CD4-positive, alpha-beta T cell treated with Interleukin-17A for 1 hour (primary cell): Measurements from ENCODE around the gene TVP23A.
"Not testable (repeated sequence)": the region's sequence is repeated elsewhere in the genome, so short reads cannot be mapped to it uniquely, and the experiment has no call there.

ENCODE experiments used
- DNase-seq: peaks from one replicate; pipeline ENCODE4 v3.0.0-alpha.2; 2020

Gene TVP23A

DNA sequence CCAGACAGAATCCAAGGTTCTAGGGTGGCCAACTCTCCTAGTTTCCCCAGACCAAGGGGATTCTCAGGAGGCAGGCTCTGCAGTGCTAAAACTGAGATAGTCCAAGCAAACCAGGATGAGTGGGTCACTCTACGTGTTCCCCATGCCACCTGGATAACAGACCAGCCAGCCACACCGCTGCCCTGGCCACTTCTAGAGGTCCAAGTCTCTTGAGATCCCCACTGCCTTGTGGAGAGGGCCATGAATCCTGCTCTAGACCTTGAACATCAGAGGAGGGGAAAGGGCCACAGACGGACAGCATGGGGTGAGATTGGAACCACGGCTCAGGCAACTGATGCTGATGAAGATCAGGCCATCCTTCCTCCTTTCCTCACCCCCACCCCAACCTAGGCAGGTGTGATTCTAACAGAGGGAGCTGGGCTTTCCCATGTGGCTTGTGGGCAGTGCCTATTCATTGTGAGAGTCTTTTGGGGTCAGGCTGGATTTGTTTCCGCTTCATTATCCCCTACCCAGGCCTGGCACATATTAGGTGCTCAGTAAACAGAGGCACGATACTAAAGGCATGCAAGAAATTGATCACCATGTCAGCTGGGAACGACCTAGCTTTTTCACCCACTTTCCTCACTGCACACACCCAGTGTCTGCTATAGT lies 16.8 kb upstream of the TVP23A start:
- no peak for DNase-seq

DNA sequence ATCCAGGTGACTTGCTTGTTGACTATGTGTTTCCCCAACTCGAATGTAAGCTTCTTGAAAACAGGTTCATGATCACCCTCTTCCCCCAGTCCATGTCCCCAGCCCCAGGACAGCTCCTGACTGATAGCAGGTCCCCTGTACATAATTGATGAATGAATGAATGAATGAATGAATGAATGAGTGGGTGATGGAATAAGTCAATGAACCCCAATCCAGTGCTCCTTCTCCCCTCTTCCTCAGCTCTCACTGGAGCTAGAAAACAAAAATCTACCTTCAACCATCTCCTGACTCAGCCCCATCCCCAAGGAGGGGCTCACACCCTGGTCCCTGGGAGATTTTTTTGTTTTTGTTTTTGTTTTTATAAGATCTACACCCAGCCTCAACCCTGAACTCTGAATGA lies 16.2 kb upstream of the TVP23A start:
- no peak for DNase-seq

DNA sequence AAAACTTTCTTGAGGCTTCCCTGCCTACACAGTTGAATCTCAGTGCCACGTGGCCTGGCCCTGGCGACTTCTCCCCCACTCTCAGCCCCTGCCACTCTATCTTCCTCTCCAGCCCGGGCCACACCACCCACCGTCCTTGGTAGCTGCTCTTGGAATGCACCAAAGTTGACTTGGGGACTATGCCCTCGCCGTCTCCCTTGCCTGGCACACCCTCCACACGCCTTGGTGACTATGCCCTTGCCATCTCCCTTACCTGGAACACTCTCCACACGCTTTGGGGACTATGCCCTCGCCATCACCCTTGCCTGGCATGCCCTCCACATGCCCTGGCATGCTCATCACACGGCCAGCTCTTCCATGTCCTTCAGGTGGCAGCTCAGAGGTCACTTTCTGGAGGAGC lies 15.5 kb upstream of the TVP23A start:
- DNase-seq: no peak

DNA sequence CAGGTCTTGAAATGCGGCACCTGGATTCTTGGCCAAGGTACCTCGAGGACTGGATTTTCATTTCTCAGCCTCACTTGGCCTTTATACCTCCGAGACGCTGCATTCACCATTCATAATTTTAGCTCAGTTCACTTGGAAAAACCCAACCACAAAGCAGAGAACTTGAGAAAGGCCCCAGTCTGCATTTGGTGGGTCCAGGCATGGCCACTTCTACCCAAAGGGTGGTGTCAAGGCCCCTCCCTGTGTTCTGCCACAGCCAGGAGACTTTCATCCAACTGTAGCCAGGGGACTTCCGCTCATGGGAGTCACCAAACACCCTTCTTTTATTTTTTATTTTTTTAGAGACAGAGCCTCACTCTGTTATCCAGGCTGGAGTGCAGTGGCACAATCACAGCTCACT lies 14.7 kb upstream of the TVP23A start:
- DNase-seq: no peak

DNA sequence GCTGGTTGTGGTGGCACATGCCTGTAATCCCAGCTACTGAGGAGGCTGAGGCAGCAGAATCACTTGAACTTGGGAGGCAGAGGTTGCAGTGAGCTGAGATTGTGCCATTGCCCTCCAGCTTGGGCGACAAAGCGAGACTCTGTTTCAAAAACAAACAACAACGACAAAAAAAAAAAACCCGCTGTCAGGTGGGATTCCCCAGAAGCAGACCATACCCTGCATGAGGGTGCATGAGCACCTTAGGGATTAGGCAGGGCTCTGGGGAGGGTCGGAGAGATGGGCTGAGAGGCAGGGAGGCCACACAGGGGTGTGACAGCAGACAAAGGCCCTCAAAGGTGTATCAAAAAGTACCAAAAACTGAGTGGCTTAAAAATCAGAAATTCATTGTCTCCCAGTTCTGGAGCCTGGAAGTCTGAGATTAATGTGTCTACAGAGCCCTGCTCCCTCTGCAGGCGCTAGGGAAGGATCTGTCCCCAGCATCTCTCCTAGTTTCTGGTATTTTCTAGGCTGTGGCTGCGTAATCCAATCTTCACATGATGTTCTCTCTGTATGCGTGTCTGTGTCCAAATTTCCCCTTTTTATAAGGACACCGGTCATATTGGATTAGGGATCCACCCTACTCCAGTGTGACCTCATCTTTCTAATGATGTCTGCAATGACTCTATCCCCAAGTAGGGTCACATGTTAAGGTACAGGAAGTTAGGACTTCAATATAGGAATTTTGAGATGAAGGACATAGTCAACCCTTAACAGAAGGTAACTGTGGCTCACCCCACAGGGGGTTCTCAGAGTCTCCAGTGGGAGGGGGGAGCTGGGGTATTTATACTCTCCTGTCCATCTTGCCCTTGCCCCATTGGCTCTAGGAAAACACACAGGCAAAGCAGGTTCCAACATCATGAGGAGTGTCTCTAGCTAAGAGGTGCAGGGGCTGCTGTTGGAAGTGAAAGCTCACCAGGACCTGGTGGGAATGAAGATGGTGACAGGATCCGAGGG lies 13.6 kb upstream of the TVP23A start:
- no peak for DNase-seq

DNA sequence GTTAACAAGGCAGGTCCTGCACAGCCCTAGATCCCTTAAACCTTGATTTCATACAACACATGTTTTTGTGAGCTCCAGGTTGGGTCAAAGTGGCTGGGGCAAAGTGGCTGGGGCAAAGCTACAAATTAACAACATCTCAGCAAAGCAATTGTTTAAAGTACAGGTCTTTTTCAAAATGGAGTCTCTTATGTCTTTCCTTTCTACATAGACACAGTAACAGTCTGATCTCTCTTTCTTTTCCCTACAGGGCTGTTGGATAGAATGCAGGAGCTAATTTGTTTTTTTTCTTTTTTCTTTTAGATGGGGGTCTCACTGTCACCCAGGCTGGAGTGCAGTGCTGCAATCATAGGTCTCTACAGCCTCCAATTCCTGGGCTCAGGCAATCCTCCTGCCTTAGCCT lies 11.6 kb upstream of the TVP23A start:
- DNase-seq: not testable (repeated sequence)

DNA sequence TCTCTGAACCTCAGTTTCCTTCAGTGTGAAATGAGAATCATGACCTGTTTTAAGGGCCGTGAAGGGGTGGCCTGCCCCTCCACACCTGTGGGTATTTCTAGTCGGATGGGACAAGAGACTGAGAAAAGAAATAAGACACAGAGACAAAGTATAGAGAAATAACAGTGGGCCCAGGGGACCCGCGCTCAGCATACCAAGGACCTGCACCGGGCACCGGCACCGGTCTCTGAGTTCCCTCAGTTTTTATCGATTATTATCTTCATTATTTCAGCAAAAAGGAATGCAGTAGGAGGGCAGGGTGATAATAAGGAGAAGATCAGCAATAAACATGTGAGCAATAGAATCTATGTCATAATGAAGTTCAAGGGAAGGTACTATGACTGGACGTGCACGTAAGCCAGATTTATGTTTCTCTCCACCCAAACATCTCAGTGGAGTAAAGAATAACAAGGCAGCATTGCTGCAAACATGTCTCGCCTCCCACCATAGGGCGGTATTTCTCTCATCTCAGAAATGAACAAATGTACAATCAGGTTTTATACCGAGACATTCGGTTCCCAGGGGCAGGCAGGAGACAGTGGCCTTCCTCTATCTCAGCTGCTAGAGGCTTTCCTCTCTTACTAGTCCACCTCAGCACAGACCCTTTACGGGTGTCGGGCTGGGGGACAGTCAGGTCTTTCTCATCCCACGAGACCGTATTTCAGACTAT lies 10.9 kb upstream of the TVP23A start:
- not testable (repeated sequence) for DNase-seq

DNA sequence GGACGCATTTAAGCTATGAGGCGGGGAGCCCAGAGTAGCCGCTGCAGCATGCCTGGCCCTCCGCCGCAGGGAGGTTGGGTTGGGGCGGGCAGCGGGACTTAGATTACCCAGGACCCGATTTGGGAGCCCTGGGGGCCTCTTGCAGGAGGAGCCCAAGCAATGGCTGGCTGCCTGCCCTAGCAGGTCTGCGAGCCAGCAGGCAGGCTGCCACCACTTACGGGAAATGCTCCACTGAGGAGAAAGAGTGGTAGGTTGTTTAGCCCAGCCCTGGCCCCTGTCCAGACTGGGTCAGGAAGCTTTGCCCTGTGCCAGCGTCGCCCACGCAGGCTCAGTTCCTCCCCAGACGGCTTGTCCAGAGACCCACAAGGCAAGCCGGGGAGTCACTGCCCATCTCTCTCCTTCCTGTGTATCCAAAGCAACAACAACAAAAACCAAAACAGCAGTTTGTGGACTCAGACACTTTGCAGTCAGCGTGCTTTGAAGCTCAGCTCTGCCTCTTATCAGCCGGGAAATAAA lies 10.3 kb upstream of the TVP23A start:
- no peak for DNase-seq

DNA sequence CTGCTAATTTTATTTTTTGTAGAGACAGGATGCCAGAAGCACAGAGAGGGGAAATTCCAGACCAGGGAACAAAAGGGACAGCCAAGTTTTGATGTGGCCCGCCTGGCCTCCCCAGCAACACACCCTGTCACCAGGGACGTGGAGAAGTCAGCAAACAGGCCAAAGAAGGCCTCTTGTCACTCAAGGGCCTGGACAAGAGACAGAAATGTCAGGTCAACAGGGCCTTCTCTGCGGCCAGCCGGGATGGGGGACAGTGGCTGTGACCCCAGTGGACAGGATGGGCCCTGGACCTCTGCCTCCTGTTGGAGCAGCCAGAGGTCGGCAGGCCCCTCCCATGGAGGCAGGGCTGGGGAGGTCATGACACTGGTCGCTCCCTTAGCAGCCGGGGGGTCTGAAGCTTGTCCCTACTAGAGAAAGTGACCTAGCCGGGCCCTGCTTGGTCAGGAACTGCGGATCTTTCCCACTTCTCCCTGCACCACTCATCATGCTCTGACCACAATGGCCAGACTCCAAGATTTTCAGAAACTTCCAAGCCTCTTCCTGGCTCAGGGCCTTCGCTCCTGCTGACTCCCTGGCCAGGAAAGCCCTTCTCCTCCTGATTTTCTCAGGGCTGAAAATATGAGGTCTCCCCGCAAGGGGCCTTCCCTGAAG lies 9.2 kb upstream of the TVP23A start:
- DNase-seq: no peak

DNA sequence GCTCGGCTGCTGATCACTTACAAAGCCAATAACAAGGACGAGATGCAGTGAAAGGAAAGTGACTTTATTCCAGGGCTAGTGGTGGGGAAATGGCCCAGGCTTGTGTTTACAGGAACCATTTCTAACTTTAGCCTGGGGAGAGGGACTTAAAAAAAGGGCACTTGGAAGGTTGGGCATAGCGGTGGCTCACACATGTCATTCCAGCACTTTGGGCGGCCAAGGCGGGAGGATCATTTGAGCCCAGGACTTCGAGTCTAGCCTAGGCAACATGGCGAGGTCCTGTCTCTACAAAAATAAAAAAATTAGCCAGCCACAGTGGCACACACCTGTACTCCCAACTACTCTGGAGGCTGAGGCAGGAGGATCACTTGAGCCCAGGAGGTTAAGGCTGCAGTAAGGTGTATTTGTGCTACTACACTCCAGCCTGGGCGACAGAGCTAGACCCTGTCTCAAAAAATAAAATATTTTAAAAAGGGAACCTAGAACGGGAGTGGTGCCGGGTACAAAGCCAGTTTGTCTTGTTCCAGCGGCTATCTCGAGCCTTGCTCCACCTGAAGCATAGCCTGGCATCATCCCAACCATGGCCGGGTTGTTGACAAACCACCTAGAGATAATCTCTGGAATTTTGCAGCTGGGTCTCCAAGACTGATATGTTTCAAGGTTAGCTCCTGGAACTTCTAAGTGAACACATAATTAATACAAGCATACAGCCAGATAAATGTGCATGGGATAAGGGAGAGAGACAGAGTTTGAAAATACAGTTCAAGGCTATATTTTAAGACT lies 5.7 kb upstream of the TVP23A start:
- no peak for DNase-seq

DNA sequence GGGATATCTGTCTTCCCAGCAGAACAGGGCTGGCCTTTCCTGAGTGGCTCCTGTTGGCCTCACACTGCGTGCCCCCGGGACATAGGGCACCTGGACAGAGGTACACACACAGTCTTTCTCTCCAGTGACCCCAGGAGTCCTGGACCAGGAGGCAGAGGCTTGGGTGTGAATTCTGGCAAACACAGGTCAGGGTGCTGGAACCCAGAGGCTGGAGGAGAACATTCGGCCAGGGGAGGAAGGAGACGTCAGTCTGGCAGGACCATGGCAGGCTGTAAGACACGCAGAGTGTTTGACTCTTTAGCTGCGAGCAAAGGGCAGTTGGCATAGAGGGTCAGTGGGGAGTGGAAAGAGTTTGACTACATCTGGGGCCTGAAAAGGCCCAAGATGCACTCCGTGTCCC lies 4.1 kb upstream of the TVP23A start:
- DNase-seq: no peak

DNA sequence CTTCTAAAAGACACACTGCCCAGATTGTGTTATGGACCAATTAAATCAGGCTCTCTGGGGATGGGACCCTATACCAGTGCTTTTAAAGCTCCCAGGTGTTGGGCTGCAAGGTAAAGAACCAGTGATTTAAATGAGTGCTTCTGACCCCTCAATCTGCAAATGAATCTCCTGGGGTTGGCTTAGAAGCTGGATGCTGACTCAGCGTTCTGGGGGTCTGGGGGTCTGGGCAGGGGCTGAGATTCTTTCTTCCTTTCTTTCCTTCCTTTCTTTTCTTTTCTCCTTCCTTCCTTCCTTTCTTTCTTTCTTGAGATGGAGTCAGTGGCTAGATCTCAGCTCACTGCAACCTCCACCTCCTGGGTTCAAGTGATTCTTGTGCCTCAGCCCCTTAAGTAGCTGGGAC lies 2.0 kb upstream of the TVP23A start:
- no peak for DNase-seq

DNA sequence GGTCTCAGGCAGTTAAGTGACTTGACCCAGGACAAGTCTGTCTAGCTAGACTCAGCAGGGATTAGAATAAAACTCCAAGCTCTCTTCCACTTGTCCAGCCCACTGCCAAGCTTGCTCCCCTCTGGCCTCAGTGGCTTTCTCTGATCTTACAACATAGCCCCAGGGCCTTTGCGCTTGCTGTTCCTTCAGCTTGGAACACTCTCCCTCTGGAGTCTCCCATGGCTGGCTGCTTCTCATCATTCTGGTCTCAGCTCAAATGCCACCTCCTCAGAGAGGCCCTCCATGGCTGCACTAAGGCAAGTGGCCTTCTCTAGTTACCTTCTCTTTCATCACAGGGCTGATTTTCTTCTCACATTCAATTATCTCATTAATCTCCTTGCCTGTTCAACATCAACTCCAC lies 1.1 kb downstream of the TVP23A start:
- no peak for DNase-seq

DNA sequence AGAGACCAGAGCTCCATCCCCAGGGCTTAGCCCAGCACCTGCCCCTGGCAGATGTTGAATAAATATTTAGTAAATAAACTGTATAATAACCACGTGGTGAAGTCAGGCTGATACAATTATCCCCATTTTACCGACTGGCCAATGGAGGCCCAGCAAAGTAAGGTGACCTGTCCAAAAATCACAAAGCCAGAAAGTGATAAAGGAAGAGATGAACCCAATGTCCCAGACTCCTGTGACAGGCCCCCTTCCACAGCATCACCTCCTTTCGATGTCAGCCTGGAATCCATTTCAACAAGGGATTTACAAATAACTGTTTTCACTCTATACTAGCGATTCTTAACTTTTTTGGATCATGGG lies 5.5 kb downstream of the TVP23A start:
- no peak for DNase-seq

DNA sequence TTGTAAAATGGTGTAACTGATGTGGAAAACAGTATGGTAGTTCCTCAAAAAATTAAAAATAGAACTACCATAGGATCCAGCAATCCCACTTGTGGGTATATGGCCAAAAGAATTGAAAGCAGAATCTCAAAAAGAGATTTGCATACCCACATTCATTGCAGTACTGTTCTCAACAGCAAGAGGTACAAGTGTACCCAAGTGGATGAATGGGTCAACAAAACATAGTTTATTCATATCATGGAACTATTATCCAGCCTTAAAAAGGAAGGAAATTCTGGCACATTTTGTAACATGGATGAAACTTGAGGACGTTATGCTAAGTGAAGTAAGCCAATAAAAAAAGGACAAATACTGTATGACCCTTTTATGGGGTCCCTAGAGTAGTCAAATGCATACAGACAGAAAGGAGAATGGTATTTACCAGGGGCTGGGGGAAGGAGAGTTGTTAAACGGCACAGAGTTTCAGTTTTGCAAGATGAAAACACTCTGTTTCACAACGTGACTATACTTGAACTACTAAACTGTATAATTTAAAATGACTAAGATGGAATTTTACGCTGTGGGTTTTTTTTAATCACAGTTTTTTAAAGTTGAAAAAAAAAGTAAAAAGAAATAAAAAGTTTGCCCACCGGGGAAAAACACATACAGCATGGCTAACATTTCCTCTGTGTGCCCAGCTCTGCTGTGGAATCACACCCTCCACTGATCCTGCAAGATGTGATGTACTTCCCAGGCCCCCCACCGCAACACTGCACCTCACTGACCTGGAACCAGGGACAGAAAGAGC lies 6.1 kb downstream of the TVP23A start:
- no peak for DNase-seq

DNA sequence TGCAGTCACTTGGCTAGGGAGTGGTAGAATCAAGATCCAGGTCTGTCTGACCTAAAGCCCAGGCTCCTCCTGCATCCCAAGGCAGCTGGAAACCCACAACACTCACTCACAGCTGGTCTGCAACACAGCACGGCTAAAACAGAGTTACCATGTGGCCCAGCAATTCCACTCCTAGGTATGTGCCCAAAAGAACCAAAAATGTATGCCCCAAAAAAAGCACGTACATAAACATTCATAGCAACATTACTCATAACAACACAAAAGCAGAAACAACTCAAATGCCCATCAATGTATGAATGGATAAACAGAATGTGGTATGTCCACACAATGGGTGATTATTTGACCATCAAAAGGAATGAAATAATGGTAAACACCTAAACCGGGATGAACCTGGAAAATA lies 8.9 kb downstream of the TVP23A start:
- no peak for DNase-seq

DNA sequence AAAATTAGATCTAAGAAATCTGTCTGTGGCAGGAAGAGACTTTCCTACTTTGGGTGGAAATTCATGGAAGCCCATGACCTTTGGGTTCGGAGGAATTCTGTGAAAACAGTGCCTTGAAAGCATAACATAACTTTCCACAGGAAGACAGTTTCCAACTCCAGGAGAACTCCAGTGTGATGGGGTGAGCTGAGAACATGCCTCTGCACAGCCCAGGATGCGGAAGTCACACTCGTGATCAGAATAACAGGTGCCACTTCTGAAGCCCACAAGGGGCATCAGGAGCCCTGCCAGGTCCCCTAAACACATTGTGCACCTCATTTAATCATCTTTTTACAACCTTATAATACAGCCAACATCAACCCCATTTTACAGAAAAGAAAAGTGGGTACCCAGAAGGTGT lies 9.7 kb downstream of the TVP23A start:
- no peak for DNase-seq

DNA sequence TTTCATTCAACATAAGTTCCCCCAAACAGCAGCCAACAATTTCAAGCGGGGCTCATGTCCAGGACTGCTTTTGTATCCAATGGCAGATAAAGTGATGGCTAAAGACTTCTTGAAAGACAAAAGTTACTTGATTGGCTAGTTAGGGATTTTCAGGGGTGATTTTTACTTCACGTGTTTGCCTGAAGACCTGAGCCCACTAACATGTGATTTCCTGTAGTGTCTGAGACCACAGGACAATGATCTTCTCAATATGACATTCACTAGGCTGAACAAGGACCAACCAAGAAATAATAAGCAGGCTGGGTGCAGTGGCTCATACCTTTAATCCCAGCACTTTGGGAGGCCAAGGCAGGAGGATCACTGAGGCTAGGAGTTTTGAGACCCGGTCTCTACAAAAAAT lies 10.4 kb downstream of the TVP23A start:
- DNase-seq: no peak

DNA sequence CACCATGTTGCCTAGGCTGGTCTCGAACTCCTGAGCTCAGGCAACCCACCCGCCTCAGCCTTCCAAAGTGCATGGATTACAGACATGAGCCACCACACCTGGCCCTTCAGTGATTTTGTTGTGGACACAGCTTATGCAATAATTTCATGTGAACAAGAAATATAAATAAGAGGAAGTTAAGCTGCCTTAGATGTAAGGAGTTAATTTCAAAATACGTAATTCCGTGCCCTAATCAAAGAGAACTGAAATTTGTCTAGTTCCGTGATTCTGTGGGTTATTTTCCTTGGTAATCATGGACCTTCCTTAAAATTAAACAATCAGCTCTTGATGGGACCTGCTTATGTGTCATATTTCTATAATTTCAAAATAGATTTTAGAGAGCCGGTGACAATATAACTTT lies 11.9 kb downstream of the TVP23A start:
- DNase-seq: peak; percentile 16

DNA sequence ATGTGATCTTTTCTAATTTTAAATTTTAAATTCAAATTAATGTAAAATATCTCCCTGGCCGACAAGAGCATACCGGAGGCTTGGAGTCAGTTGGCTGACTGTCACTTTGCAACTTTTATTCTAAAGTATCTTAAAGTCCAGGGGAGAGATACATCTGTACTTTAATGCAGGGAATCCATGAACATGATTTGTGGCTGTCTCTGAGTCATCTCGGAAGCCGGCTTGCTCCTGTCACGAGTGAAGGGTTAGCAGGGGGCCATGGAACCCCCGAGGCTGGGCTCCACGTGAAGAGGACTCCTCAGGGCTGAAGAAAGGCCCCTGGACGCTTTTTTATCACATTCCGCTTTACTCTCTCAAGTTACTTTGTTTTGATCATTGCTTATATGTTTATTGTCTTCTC lies 13.3 kb downstream of the TVP23A start:
- no peak for DNase-seq

DNA sequence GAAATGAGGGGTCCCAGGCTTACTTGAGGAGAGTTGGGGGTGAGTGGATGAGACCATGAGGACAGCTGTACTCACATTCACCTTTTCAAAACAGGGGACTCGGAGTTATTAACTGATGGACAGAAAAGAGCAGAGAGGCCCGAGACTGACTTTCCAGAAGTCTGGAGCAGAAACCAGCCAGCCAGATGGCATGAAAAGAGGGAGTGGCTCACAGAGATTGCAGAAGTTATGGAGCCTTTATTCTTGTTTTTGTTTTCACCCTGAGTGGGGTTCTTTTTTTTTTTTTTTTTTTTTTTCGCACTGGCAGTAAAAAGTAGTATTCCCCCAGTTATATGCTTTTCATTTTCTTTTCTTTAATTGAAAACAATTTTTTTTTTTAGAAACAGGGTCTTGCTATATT lies 18.9 kb downstream of the TVP23A start:
- DNase-seq: no peak
